ENCODE results near the gene MCM9. TPM values are rescaled to one million over a fixed set of nuclear protein-coding genes. Genes with fewer than 3 reads are reported as not detected.

MCM9 gene
- total and polyA plus RNA-seq, 2 of the 13 experiments (the other 11 are each of a cell fraction or from before 2014, with no cell fraction given), result 3.8 to 17.2 TPM

DNA sequence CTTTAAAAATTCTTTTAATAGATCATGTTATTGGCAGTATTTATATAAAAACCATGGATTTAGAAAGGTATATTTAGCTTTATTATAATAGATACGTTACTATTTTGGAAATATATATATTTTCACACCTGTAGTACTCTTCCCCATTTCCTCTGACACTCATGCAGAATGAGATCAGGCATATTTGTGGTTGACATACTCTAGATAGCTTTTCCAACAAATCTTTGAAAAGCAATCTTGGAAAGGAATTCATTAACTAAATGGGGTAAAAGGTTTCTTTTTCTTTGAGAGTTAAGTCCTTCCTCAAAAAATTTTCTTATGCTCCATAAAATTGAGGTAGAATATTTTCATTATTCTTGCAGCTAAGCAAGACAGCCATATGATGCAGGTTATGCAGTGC, 26.5 kb downstream of the MCM9 start:
- H2AFZ ChIP-seq (ENCODE audit: low read length), result no peak overlapping the region
- ChIA-PET CTCF (ENCODE audit: low intra/inter-chr PET ratio, low total read pairs) (no interaction called here), POLR2A (interaction anchor here (1.8 kb wide), 1 partner anchor 12 kb away, joined by 8 read pairs; no protein-coding TSS in a partner anchor)
- no peak for DNase-seq (ENCODE audit: low spot score)
- in situ Hi-C loops (cut with HindIII; ENCODE audit: extremely low pct_ligation_motif_present, low pct_unique_long_range_greater_than_20kb) (no loop called here), intact Hi-C loops (cut with micrococcal nuclease; ENCODE audit: unreplicated experiment) (no loop called here)
- no peaks in the 10 kb centered on the region for H3K9me3 ChIP-seq (ENCODE audit: low read length)
- TF ChIP-seq HMGXB3 (CRISPR knock-in tag; IDR thresholded peaks at IDR 0.05; ENCODE audit: borderline replicate concordance) (no peak), ZNF17 (CRISPR knock-in tag; IDR thresholded peaks at IDR 0.05) (no peak)
- no peak for FAIRE-seq
- WGBS (ENCODE audit: low lambda C conversion rate), result 96% methylated on average over 1 of the region's 1 CpG
- H3K27ac ChIP-seq (ENCODE audit: extremely low read length, insufficient read depth, low read length), result no peak overlapping the region
- H3K79me2 ChIP-seq (ENCODE audit: insufficient read depth, low read length), result no peaks in the 10 kb centered on the region
- no peak overlapping the region for H3K9ac ChIP-seq (ENCODE audit: insufficient read depth, low read depth, low read length)
- peaks cover 19 to 82% of the 10 kb centered on the region in 2 experiments for H3K36me3 ChIP-seq (replicated peaks in 1 of 2; ENCODE audit: control insufficient read depth in 1 of 2, insufficient read depth in 2 of 2, low read length in 2 of 2)
- H3K27me3 ChIP-seq (ENCODE audit: control insufficient read depth in 1 of 2, insufficient read depth in 2 of 2, low read length in 2 of 2), result no peaks in the 10 kb centered on the region
- peaks cover 3% of the 10 kb centered on the region; the same call in 1 of the 2 replicates for H4K20me1 ChIP-seq (ENCODE audit: insufficient read depth, low read length)
- ATAC-seq, result no peak
- BruUV-seq (replicated peaks), result no TSS peak
- H3K4me3 ChIP-seq (replicated peaks in 1 of 3; ENCODE audit: insufficient read depth in 1 of 3, low read depth in 2 of 3, low read length in 3 of 3), result no peak overlapping the region
- no peaks in the 10 kb centered on the region for H3K4me1 ChIP-seq (ENCODE audit: insufficient read depth, low read length)
- H3K4me2 ChIP-seq (ENCODE audit: low read depth, low read length), result no peak overlapping the region

GRCh38 chr6:118905851-118906250, 29.1 kb downstream of the MCM9 start:
- no peak overlapping the region for H3K27ac ChIP-seq (ENCODE audit: extremely low read length, insufficient read depth, low read length)
- peaks cover 19 to 87% of the 10 kb centered on the region in 2 experiments for H3K36me3 ChIP-seq (replicated peaks in 1 of 2; ENCODE audit: control insufficient read depth in 1 of 2, insufficient read depth in 2 of 2, low read length in 2 of 2)
- no peak for DNase-seq (ENCODE audit: low spot score)
- 98% methylated on average over 4 of the region's 4 CpGs for whole genome bisulfite sequencing (ENCODE audit: low lambda C conversion rate)
- ATAC-seq, result no peak
- ChIA-PET CTCF (ENCODE audit: low intra/inter-chr PET ratio, low total read pairs) (no interaction called here), POLR2A (no interaction called here)
- H3K4me1 ChIP-seq (ENCODE audit: insufficient read depth, low read length), result peaks cover 3% of the 10 kb centered on the region; the same call in 1 of the 2 replicates
- H4K20me1 ChIP-seq (ENCODE audit: insufficient read depth, low read length), result peaks cover 3% of the 10 kb centered on the region; the same call in 1 of the 2 replicates
- no peak overlapping the region for H3K9ac ChIP-seq (ENCODE audit: insufficient read depth, low read depth, low read length)
- BruUV-seq (replicated peaks), result no TSS peak
- no peak for FAIRE-seq
- no peak for TF ChIP-seq SETDB1 (CRISPR knock-in tag; IDR thresholded peaks at IDR 0.05; ENCODE audit: borderline replicate concordance)
- TF ChIP-seq ZNF616 (CRISPR knock-in tag; IDR thresholded peaks at IDR 0.05; ENCODE audit: low read depth), result no peak
- no peak for TF ChIP-seq ZEB1 (IDR thresholded peaks at IDR 0.05; ENCODE audit: insufficient replicate concordance, low read depth)
- TF ChIP-seq GTF3A (CRISPR knock-in tag; conservative IDR thresholded peaks at IDR 0.05), result no peak
- TF ChIP-seq SIN3B (IDR thresholded peaks at IDR 0.05; ENCODE audit: low read length), result no peak
- no peak for TF ChIP-seq MTF2 (CRISPR knock-in tag; IDR thresholded peaks at IDR 0.05; ENCODE audit: borderline replicate concordance)
- no peak for TF ChIP-seq TRIM24 (CRISPR knock-in tag; IDR thresholded peaks at IDR 0.05)
- TF ChIP-seq TCF12 (IDR thresholded peaks at IDR 0.05), result no peak
- TF ChIP-seq TCF12 (CRISPR knock-in tag; IDR thresholded peaks at IDR 0.05), result no peak
- TF ChIP-seq GABPB1 (CRISPR knock-in tag; IDR thresholded peaks at IDR 0.05), result no peak
- no peak for TF ChIP-seq SP2 (CRISPR knock-in tag; IDR thresholded peaks at IDR 0.05)
- TF ChIP-seq ZNF788 (CRISPR knock-in tag; IDR thresholded peaks at IDR 0.05; ENCODE audit: borderline replicate concordance), result no peak
- no peak for TF ChIP-seq ZNF747 (CRISPR knock-in tag; IDR thresholded peaks at IDR 0.05; ENCODE audit: borderline replicate concordance)
- no peak for TF ChIP-seq ZNF30 (CRISPR knock-in tag; IDR thresholded peaks at IDR 0.05)
- intact Hi-C loops (cut with micrococcal nuclease; ENCODE audit: unreplicated experiment) (no loop called here), in situ Hi-C loops (cut with HindIII; ENCODE audit: extremely low pct_ligation_motif_present, low pct_unique_long_range_greater_than_20kb) (no loop called here)
- no peaks in the 10 kb centered on the region for H3K27me3 ChIP-seq (ENCODE audit: control insufficient read depth in 1 of 2, insufficient read depth in 2 of 2, low read length in 2 of 2)
- no peaks in the 10 kb centered on the region for H3K9me3 ChIP-seq (ENCODE audit: low read length)
- H2AFZ ChIP-seq (ENCODE audit: low read length), result no peak overlapping the region
- no peak overlapping the region for H3K4me3 ChIP-seq (replicated peaks in 1 of 3; ENCODE audit: insufficient read depth in 1 of 3, low read depth in 2 of 3, low read length in 3 of 3)
- H3K79me2 ChIP-seq (ENCODE audit: insufficient read depth, low read length), result peaks cover 17% of the 10 kb centered on the region
- H3K4me2 ChIP-seq (ENCODE audit: low read depth, low read length), result no peak overlapping the region
